ENCODE results near the gene NKX1-1. TPM values are rescaled to one million over a fixed set of nuclear protein-coding genes. Genes with fewer than 3 reads are reported as not detected.
A peak's percentile ranks its signal among the peaks of the same experiment; 100 is the strongest.

NKX1-1 gene
- total RNA-seq, 4 donors from 2014 or later = not detected

DNA sequence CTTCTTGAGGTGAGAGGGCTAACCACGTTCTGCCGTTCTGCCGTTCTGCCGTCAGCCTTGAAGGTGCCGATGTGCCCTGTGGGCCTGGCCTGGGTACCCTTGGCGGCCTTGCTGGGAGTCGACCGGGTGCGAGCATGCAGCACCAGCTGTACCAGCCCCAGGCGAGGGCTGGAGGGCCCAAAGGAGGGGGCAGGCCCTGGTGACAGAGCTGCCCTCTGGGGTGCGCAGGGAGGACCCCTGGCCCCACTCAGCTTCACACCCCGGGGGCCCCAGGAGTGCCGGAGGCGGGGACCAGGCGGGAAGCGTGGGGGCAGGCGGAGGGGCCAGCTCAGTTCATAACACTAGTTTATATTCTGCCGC, 37.2 kb downstream of the NKX1-1 start:
- TF ChIP-seq, protein P1, sequence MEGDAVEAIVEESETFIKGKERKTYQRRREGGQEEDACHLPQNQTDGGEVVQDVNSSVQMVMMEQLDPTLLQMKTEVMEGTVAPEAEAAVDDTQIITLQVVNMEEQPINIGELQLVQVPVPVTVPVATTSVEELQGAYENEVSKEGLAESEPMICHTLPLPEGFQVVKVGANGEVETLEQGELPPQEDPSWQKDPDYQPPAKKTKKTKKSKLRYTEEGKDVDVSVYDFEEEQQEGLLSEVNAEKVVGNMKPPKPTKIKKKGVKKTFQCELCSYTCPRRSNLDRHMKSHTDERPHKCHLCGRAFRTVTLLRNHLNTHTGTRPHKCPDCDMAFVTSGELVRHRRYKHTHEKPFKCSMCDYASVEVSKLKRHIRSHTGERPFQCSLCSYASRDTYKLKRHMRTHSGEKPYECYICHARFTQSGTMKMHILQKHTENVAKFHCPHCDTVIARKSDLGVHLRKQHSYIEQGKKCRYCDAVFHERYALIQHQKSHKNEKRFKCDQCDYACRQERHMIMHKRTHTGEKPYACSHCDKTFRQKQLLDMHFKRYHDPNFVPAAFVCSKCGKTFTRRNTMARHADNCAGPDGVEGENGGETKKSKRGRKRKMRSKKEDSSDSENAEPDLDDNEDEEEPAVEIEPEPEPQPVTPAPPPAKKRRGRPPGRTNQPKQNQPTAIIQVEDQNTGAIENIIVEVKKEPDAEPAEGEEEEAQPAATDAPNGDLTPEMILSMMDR (IDR thresholded peaks at IDR 0.05) = no peak
- no peak for TF ChIP-seq POLR2A (IDR thresholded peaks at IDR 0.05)
- no peak overlapping the region for H3K4me3 ChIP-seq (ENCODE audit: low read depth, poor library complexity, severe bottlenecking)
- WGBS, 2 donors = 85 to 91% methylated on average over 13 of the region's 18 CpGs
- DNase-seq (ENCODE audit: low spot score in 2 of 2) = peak in 1 of 2 donors; percentile 79
- intact Hi-C loops (cut with DNase I; ENCODE audit: low total_unique reads) = no loop called here

DNA sequence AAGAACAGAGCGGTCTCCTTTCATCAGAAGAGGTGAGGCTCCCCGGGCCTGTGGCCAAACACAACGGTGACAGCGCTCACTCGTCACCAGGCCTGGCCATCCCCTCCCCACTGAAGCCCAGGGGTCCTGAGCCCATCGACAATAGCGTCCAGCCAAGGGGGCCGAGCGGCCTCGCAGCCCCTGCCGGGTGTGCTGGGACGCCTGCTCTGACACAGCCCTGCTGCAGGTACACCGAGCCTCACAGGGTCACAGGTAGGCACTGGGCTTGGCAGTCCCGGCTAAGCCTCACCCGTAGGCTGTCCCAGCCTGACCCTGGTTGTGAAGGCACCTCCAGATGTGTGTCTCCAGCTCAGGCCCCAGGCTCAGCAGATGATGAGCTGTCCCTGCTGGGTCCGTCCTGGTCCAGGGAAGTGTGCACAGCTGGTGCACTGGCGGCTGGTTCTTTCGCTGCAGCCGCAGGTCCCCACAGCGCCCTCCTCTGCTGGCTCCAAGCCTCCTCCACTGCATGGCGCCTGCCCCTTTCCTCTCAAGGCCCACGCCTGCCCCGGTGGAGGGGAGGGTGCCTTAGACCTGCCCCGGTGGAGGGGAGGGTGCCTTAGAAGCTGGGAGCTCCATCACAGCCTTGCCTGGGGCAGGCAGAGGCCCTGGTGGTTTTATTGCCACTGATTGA, 37.7 kb downstream of the NKX1-1 start:
- 93 to 97% methylated on average over 6 to 23 of the region's 24 CpGs for WGBS, 2 donors
- H3K4me3 ChIP-seq (ENCODE audit: low read depth, poor library complexity, severe bottlenecking) = no peak overlapping the region
- peak in 1 of 2 donors; percentile 71 for DNase-seq (ENCODE audit: low spot score in 2 of 2)
- TF ChIP-seq, protein P1 (IDR thresholded peaks at IDR 0.05) = no peak
- TF ChIP-seq POLR2A (IDR thresholded peaks at IDR 0.05) = no peak
- intact Hi-C loops (cut with DNase I; ENCODE audit: low total_unique reads) = no loop called here

DNA sequence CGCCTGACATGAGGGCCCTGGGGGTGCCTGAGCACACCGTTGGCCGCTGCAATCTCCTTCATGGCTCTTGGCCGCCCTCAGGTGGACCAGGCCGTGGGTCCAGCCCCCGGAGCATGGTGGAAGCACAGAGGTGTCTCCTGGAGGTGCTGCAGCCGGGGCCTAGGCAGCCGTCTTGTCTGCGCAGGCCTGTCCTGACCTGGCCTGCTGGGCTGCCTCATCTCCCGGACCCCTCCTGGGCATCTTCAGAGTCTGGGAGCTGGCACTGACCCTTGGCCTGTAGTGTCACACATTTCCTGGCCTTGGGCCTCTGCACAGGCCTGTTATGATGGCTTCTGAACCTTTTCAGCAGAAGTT, 38.3 kb downstream of the NKX1-1 start:
- TF ChIP-seq, protein P1 (IDR thresholded peaks at IDR 0.05) = no peak
- no peak for TF ChIP-seq POLR2A (IDR thresholded peaks at IDR 0.05)
- WGBS, 2 donors = 94 to 99% methylated on average over 6 to 10 of the region's 10 CpGs
- peak in 1 of 2 donors; percentile 81 for DNase-seq (ENCODE audit: low spot score in 2 of 2)
- H3K4me3 ChIP-seq (ENCODE audit: low read depth, poor library complexity, severe bottlenecking) = no peak overlapping the region
- intact Hi-C loops (cut with DNase I; ENCODE audit: low total_unique reads) = no loop called here

DNA sequence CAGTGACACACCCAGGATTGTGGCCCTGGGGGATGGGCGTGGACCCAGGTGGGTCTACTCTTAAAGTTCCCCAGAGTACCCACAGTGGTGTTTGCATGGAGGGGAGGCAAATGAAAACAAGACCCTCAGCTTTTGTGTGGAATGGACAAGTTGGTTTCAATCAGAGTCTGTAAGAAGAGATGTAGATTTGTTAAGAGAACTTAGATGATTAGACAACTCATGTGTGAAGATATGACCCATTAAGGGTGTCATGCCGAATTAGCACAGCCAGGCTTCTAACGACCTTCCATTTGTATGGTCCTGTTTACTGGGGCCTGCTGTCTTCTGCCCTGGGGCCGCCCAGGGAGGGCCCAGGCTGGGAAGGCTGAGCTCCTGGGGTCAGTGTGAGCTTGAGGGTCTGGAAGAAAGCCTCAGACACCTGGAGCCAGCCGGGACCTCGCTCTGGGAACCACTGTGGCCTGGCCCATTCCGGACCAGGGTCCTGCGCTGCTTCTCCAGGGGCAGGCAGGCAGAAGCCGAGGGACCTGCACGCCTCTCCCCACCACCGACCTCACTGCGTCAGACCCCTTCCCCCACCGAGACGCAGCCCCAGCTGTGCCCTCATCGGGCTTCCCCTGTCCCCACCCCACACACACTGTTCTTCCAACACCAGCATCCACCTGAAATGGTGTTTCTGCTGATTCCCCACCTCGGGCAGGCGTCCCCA, 38.9 kb downstream of the NKX1-1 start:
- TF ChIP-seq, protein P1 (IDR thresholded peaks at IDR 0.05) = no peak
- no peak for TF ChIP-seq POLR2A (IDR thresholded peaks at IDR 0.05)
- intact Hi-C loops (cut with DNase I; ENCODE audit: low total_unique reads) = no loop called here
- DNase-seq (ENCODE audit: low spot score in 2 of 2) = peak in 1 of 2 donors; percentile 76
- H3K4me3 ChIP-seq (ENCODE audit: low read depth, poor library complexity, severe bottlenecking) = no peak overlapping the region
- 91 to 96% methylated on average over 17 of the region's 17 CpGs for WGBS, 2 donors

DNA sequence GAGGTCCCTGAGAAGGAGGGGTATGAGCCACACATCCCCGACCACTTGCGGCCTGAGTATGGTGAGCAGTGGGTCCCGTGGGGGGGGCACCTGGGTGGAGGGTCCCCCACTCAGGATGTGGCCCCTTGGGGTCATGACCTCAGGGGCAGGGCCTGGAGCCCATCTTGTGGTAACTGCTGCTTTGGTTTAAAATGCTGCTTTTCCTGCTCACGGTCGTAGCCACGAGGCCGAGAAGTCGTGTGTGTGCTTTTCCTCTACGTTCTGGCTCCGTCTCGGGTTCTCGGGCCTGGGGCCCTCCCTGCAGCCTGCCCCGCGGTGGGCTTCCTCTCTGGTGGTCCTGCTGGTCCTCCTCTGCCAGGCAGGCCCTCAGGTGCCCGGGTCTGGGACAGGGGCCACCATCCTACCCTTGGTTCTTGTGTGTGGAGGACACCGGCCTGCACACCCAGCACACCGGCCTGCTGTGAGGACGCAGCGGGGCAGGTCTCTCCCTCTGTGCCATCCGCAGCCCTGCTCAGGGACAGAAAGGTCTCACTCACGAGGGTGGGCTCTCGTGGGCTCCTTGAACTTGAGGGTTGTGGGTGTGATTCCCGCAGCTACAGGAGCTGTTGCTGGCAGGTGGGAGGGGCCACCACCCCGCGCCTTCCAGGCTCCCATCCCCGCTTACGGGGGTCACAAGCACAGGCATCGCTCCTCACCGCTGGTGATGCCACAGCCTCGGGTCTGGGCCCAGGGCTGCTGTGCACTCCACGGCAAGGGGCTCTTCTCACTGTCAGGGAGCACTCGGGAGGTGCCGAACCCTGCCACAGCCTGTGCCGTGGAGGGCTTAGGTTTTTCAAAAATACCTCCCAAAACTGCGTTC, 39.6 kb downstream of the NKX1-1 start:
- peak in 1 of 2 donors; percentile 70 for DNase-seq (ENCODE audit: low spot score in 2 of 2)
- H3K4me3 ChIP-seq (ENCODE audit: low read depth, poor library complexity, severe bottlenecking) = no peak overlapping the region
- WGBS, 2 donors = 91 to 94% methylated on average over 21 to 34 of the region's 35 CpGs
- TF ChIP-seq, protein P1 (IDR thresholded peaks at IDR 0.05) = no peak
- intact Hi-C loops (cut with DNase I; ENCODE audit: low total_unique reads) = no loop called here
